ENCODE measurements around the gene SPINK14.

GRCh38 chr5:148162038-148162437 lies 6.3 kb upstream of the SPINK14 start:
- TF ChIP-seq EZH2 (IDR thresholded peaks at IDR 0.05; ENCODE audit: low read length, unreplicated experiment) (no peak), EZH2phosphoT487 (IDR thresholded peaks at IDR 0.05; ENCODE audit: borderline replicate concordance, low read length) (no peak), CTCF (conservative IDR thresholded peaks at IDR 0.05; ENCODE audit: low read depth, low read length) (no peak)

All from PC-3 (cell line).